H1 (cell line): ENCODE measurements around the gene DHH. TPM values are rescaled to one million over a fixed set of nuclear protein-coding genes. Genes with fewer than 3 reads are reported as not detected.

Source experiments
- CTCF ChIA-PET: fragments of 300-600 bp; sonication (Branson Sonifier 250); formaldehyde crosslinking; loops from one replicate; lab custom pipeline; 2021; ENCODE audit not compliant: partially characterized antibody; lab: Charles Lee
- POLR2A ChIA-PET: fragments of 300-600 bp; sonication (Branson Sonifier 250); formaldehyde crosslinking; loops from one replicate; lab custom pipeline; 2021; ENCODE audit warnings: inconsistent platforms; ENCODE audit not compliant: partially characterized antibody; lab: Charles Lee
- DNase-seq, 2 experiments: peaks; one replicate each; pipeline versions ENCODE4 v3.0.0 to v3.0.0-alpha.2; 2010 to 2022; ENCODE audit warnings: low spot score in 2 of 2, low read depth in 1 of 2, mixed read lengths in 1 of 2
- FAIRE-seq: peaks from 2 replicates; lab custom pipeline; 2011; peaks lifted over from hg19 to GRCh38; lab: Jason Lieb, UNC
- H2AFZ ChIP-seq: 2 replicates; pipeline ENCODE4 v1.8.1; 2012; ENCODE audit warnings: low read length, inconsistent platforms
- H2AK5ac ChIP-seq: 2 replicates; pipeline ENCODE4 v1.6.1; 2013; ENCODE audit warnings: low read depth, low read length
- H2BK120ac ChIP-seq: replicated peaks from 2 replicates; pipeline ENCODE3; 2013; ENCODE audit warnings: low read depth, low read length, inconsistent platforms
- H2BK12ac ChIP-seq: 2 replicates; pipeline ENCODE4 v1.6.1; 2013; ENCODE audit warnings: low read depth, low read length
- H2BK15ac ChIP-seq: 2 replicates; pipeline ENCODE4 v1.6.1; 2013; ENCODE audit warnings: low read length
- H2BK20ac ChIP-seq: 2 replicates; pipeline ENCODE4 v1.6.1; 2013; ENCODE audit warnings: low read length
- H2BK5ac ChIP-seq: 2 replicates; pipeline ENCODE4 v1.6.1; 2013; ENCODE audit warnings: low read depth, low read length
- H3K14ac ChIP-seq: 2 replicates; pipeline ENCODE4 v1.6.1; 2013; ENCODE audit warnings: inconsistent platforms; ENCODE audit not compliant: insufficient read length
- H3K18ac ChIP-seq: 2 replicates; pipeline ENCODE4 v1.6.1; 2013; ENCODE audit warnings: low read length; ENCODE audit errors: extremely low read depth
- H3K23ac ChIP-seq: 2 replicates; pipeline ENCODE4 v1.6.1; 2013; ENCODE audit warnings: inconsistent platforms; ENCODE audit not compliant: insufficient read length
- H3K23me2 ChIP-seq: 2 replicates; pipeline ENCODE4 v1.6.1; 2013; ENCODE audit warnings: low read depth, low read length
- H3K27ac ChIP-seq: 2 replicates; pipeline ENCODE4 v1.6.1; 2011; ENCODE audit warnings: low read depth, low read length, inconsistent platforms
- H3K27me3 ChIP-seq, 4 experiments: replicated peaks in 1 of 4; 1 replicate in 1 of 4; 2 replicates in 3 of 4; pipeline versions ENCODE4 v1.6.1 to v1.8.1; 2011 to 2013; ENCODE audit warnings: low read length in 3 of 4, mild to moderate bottlenecking in 3 of 4, inconsistent platforms in 2 of 4, mixed read lengths in 2 of 4, moderate library complexity in 1 of 4; ENCODE audit not compliant: control insufficient read depth in 3 of 4, insufficient read depth in 3 of 4; ENCODE audit errors: extremely low read depth in 1 of 4
- H3K36me3 ChIP-seq, 4 experiments: 2 replicates each; pipeline versions ENCODE4 v1.6.1 to v1.8.1; 2011 to 2013; ENCODE audit warnings: mild to moderate bottlenecking in 4 of 4, low read length in 3 of 4, moderate library complexity in 2 of 4, control low read depth in 1 of 4, inconsistent platforms in 1 of 4; ENCODE audit not compliant: insufficient read depth in 4 of 4, control insufficient read depth in 2 of 4
- H3K4ac ChIP-seq: replicated peaks from 2 replicates; pipeline ENCODE3; 2013; ENCODE audit warnings: low read length, low read depth, mixed read lengths, inconsistent platforms; ENCODE audit not compliant: insufficient read length
- H3K4me1 ChIP-seq, 4 experiments: replicated peaks in 1 of 4; 1 replicate in 1 of 4; 2 replicates in 3 of 4; pipeline versions ENCODE4 v1.6.1 to v1.8.1; 2011 to 2013; ENCODE audit warnings: low read length in 3 of 4, inconsistent platforms in 2 of 4, mixed read lengths in 1 of 4; ENCODE audit not compliant: insufficient read depth in 4 of 4, control insufficient read depth in 3 of 4
- H3K4me2 ChIP-seq, 2 experiments: 2 replicates each; pipeline versions ENCODE4 v1.6.1 to v1.8.1; 2011 to 2013; ENCODE audit warnings: low read depth in 2 of 2, low read length in 2 of 2, control low read depth in 1 of 2, inconsistent platforms in 1 of 2, mild to moderate bottlenecking in 1 of 2; ENCODE audit not compliant: insufficient read depth in 1 of 2
- H3K4me3 ChIP-seq, 4 experiments: fragments of 200-600, 300-600 bp in 1 of 4; sonication (generic), shearing (Covaris generic), sonication (Bioruptor Twin) in 1 of 4; 2 replicates each; pipeline versions ENCODE4 v1.5.1 to v1.8.1; 2011 to 2016; ENCODE audit warnings: low read length in 4 of 4, low read depth in 3 of 4, control low read depth in 2 of 4, inconsistent platforms in 2 of 4, mild to moderate bottlenecking in 2 of 4, mixed read lengths in 1 of 4, moderate library complexity in 1 of 4; ENCODE audit not compliant: insufficient read depth in 2 of 4; ENCODE audit errors: extremely low read depth in 1 of 4
- H3K56ac ChIP-seq: replicated peaks from 2 replicates; pipeline ENCODE3; 2013; ENCODE audit warnings: low read depth, mild to moderate bottlenecking, mixed read lengths, low read length, inconsistent platforms; ENCODE audit not compliant: insufficient read length
- H3K79me1 ChIP-seq: 2 replicates; pipeline ENCODE4 v1.6.1; 2013; ENCODE audit warnings: low read depth, low read length, control low read depth
- H3K79me2 ChIP-seq, 2 experiments: 2 replicates each; pipeline versions ENCODE4 v1.6.1 to v1.8.1; 2012 to 2013; ENCODE audit warnings: low read length in 2 of 2, mild to moderate bottlenecking in 2 of 2, inconsistent platforms in 1 of 2; ENCODE audit not compliant: insufficient read depth in 2 of 2, control insufficient read depth in 1 of 2
- H3K9ac ChIP-seq, 4 experiments: replicated peaks in 1 of 4; 1 replicate in 1 of 4; 2 replicates in 3 of 4; pipeline versions ENCODE4 v1.6.1 to v1.8.1; 2011 to 2013; ENCODE audit warnings: low read depth in 3 of 4, low read length in 3 of 4, control low read depth in 2 of 4, mild to moderate bottlenecking in 2 of 4, moderate library complexity in 2 of 4, inconsistent platforms in 1 of 4; ENCODE audit errors: extremely low read depth in 1 of 4
- H3K9me3 ChIP-seq, 2 experiments: 2 replicates each; pipeline versions ENCODE4 v1.6.1 to v1.8.1; 2012 to 2013; ENCODE audit warnings: mild to moderate bottlenecking in 2 of 2, moderate library complexity in 2 of 2, control low read depth in 1 of 2, inconsistent platforms in 1 of 2, low read depth in 1 of 2, low read length in 1 of 2, mixed read lengths in 1 of 2; ENCODE audit not compliant: insufficient read depth in 2 of 2
- H4K20me1 ChIP-seq, 2 experiments: replicated peaks in 1 of 2; 2 replicates each; pipeline versions ENCODE3 to v1.8.1; 2011 to 2013; ENCODE audit warnings: inconsistent platforms in 2 of 2, low read length in 2 of 2, mild to moderate bottlenecking in 1 of 2; ENCODE audit not compliant: insufficient read depth in 2 of 2, control insufficient read depth in 1 of 2
- H4K5ac ChIP-seq: 2 replicates; pipeline ENCODE4 v1.6.1; 2013; ENCODE audit warnings: low read length, low read depth, mixed read lengths, inconsistent platforms; ENCODE audit not compliant: insufficient read length
- H4K8ac ChIP-seq: 2 replicates; pipeline ENCODE4 v1.8.0; 2013; ENCODE audit warnings: mild to moderate bottlenecking, moderate library complexity, low read length, inconsistent platforms; ENCODE audit not compliant: insufficient read depth; ENCODE audit errors: extremely low read depth
- H4K91ac ChIP-seq: replicated peaks from 2 replicates; pipeline ENCODE3; 2013; ENCODE audit warnings: low read length, mixed read lengths, inconsistent platforms; ENCODE audit not compliant: insufficient read length
- CREB1 ChIP-seq: IDR thresholded peaks from 2 replicates; pipeline ENCODE4 v1.6.1; 2012; ENCODE audit warnings: inconsistent platforms
- EZH2 ChIP-seq: fragments of 200-600 bp; sonication (generic); IDR thresholded peaks from 2 replicates; pipeline ENCODE4 v1.7.1; 2012; ENCODE audit warnings: low read depth, mild to moderate bottlenecking, moderate library complexity, low read length, inconsistent platforms; ENCODE audit not compliant: severe bottlenecking
- FOSL1 ChIP-seq: IDR thresholded peaks from 2 replicates; pipeline ENCODE4 v1.6.1; 2011; ENCODE audit warnings: mild to moderate bottlenecking, low read depth, low read length, moderate library complexity; ENCODE audit not compliant: insufficient read depth
- HDAC2 ChIP-seq, 2 experiments: fragments of 300-600 bp in 1 of 2; sonication (generic) in 1 of 2; IDR thresholded peaks; 2 replicates each; pipeline ENCODE4 v1.6.1; 2011 to 2012; ENCODE audit warnings: low read depth in 2 of 2, low read length in 2 of 2, mild to moderate bottlenecking in 2 of 2, moderate library complexity in 2 of 2, borderline replicate concordance in 1 of 2, inconsistent platforms in 1 of 2
- KDM4A ChIP-seq: IDR thresholded peaks from one replicate; pipeline ENCODE4 v1.7.1; 2012; ENCODE audit warnings: low read depth, mild to moderate bottlenecking, moderate library complexity, low read length, inconsistent platforms; ENCODE audit not compliant: severe bottlenecking
- SUZ12 ChIP-seq: fragments of 200-600 bp; sonication (generic); IDR thresholded peaks from 2 replicates; pipeline ENCODE4 v1.6.1; 2012; ENCODE audit warnings: mild to moderate bottlenecking, inconsistent platforms, low read length, moderate library complexity, mixed read lengths
- YY1 ChIP-seq: IDR thresholded peaks from 2 replicates; pipeline ENCODE4 v1.6.1; 2011; ENCODE audit warnings: low read depth, mild to moderate bottlenecking, low read length
- WGBS, 2 experiments: shearing (Covaris generic) in 1 of 2; methylation state at CpG; one replicate each; pipeline versions ENCODE4 v1.1.6 to v1.1.7; 2013 to 2015; ENCODE audit warnings: low lambda C conversion rate in 2 of 2, mixed read lengths in 2 of 2, inconsistent platforms in 1 of 2, low coverage in 1 of 2, missing lambda C conversion rate in 1 of 2; ENCODE audit not compliant: insufficient replicate concordance in 2 of 2, insufficient coverage in 1 of 2, insufficient read length in 1 of 2; ENCODE audit errors: extremely low coverage in 1 of 2, missing lambda C conversion rate in 1 of 2; 5-methylcytosine and 5-hydroxymethylcytosine counted together
- long read RNA-seq, 2 experiments: library from RNA in 1 of 2; library from capped mRNA in 1 of 2; stranded (forward); transcript quantifications; one replicate each; pipeline ENCODE4 v2.0.0, GENCODE V29; 2021; ENCODE audit warnings: inconsistent platforms in 1 of 2
- polyA minus RNA-seq, 3 experiments: library from RNA; depleted of rRNA, polyadenylated mRNA; stranded (reverse); fragments of >200 nt; gene quantifications; 1 replicate in 2 of 3; 2 replicates in 1 of 3; pipeline ENCODE4 v1.2.3, GENCODE V29; 2011
- polyA plus RNA-seq, 7 experiments: library from polyadenylated mRNA; depleted of rRNA in 3 of 7; stranded (reverse) in 5 of 7; unstranded in 2 of 7; fragments of >200 nt in 5 of 7; fragments of 200-250 nt in 2 of 7; gene quantifications; 1 replicate in 5 of 7; 2 replicates in 1 of 7; 4 replicates in 1 of 7; pipeline versions ENCODE4 v1.2.1 to v1.2.3, GENCODE V29; 2011 to 2013; ENCODE audit warnings: missing spikeins in 2 of 7, mixed read lengths in 2 of 7
- total RNA-seq: library from RNA; stranded (reverse); fragmentation: NEBNext Ultra II Directional; extraction: Animal tissue kit (Norgen Biotek cat#: 25700); gene quantifications from 2 replicates; pipeline ENCODE4 v1.2.1, GENCODE V29; 2021

Gene DHH
- 0.11 and 0.13 TPM in 2 replicates for total RNA-seq
- 0.03 and 0.09 TPM in 2 replicates for polyA plus RNA-seq (2011; rRNA removed)
- 0.03 TPM for polyA plus RNA-seq (2011; cell fraction: cytosol; rRNA removed)
- polyA plus RNA-seq (2011; cell fraction: nucleus; rRNA removed) = 0.16 TPM
- polyA plus RNA-seq (2012, experiment 1 of 2) = 0.04 to 0.09 TPM (median 0.05 TPM) in 4 replicates
- not detected for polyA plus RNA-seq (2012, experiment 2 of 2)
- polyA plus RNA-seq (2013, experiment 1 of 2) = 0.04 TPM
- polyA plus RNA-seq (2013, experiment 2 of 2) = 0.06 TPM
- polyA minus RNA-seq (2011; rRNA and poly(A)+ RNA removed) = not detected in 2 replicates
- polyA minus RNA-seq (2011; cell fraction: cytosol; rRNA and poly(A)+ RNA removed) = not detected
- polyA minus RNA-seq (2011; cell fraction: nucleus; rRNA and poly(A)+ RNA removed) = not detected
- long read RNA-seq, experiment 1 = 0 reads
- long read RNA-seq, experiment 2 = 0 reads

DNA sequence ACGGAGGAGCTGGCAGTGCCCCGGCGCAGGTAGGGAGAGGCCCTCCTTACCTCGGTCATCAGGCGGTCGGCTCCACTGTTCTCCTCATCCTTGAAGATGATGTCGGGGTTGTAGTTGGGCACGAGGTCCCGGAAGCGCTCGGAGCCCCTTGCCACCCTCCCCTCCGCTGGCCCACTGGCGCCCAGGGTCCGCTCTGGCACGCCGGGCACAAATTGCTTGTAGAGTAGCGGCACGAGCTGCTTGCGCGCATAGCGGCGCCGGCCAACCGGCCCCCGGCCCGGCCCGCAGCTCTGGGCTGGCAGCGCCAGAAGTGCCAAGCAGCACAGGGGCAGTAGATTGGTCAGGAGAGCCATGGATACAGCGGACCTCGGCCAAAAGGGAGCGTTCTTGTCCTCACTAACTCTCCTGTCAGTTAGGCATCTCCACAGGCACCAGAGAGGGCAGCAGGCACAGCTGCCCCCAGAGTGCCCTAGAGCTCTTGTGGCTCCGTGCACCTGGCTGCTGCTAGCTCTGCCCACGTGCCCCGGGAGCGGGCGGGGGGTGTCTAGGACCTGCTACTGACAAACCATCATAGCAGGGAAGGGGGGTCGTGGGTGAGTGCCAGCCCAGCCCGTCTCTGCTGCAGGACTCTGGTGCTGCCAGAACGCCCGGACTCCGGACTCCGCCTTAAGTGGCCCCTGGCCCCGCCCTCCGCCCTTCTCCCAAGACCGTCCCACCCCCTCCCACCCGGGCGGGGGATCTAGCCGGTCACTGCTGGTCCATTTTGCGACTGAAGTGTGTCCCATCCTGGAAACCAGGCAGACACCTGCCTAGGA, at the start of gene DHH:
TSS of gene DHH (minus strand) at position 642 of the 815 bp plus-strand sequence. CDS start at position 353, 289 bp downstream.
- peak in 1 of 2 experiments; percentile 82 for DNase-seq

More for the DNA sequence above, at the start of gene DHH:
- Histone ChIP-seq H3K27ac (no peak within 1 kb of the TSS), H2AK5ac (no peak within 1 kb of the TSS), H3K18ac (no peak within 1 kb of the TSS), H3K4me3 (peak within 1 kb of the TSS; percentile 25 to 54 (median 40); a peak in 7 of 8 replicates), H4K8ac (no peak within 1 kb of the TSS), H4K91ac (no peak within 1 kb of the TSS), H3K9ac (no peak within 1 kb of the TSS; a peak in 1 of 7 replicates), H3K56ac (no peak within 1 kb of the TSS), H3K27me3 (peaks cover 44 to 61% (median 60%) of the 10 kb centered on the region in 4 experiments), H4K20me1 (peaks cover 2 to 5% of the 10 kb centered on the region in 2 experiments), H2AFZ (no peak within 1 kb of the TSS), H3K4ac (no peak within 1 kb of the TSS), H3K9me3 (no peaks in the 10 kb centered on the region; a peak in 1 of 4 replicates), H3K36me3 (peaks cover 2 to 10% (median 4%) of the 10 kb centered on the region in 4 experiments; a peak in 4 of 8 replicates), H2BK5ac (no peak within 1 kb of the TSS), H3K4me2 (peak within 1 kb of the TSS; percentile 71 to 89), H2BK15ac (no peak within 1 kb of the TSS), H2BK12ac (no peak within 1 kb of the TSS), H3K4me1 (peaks cover 0 to 38% (median 18%) of the 10 kb centered on the region in 4 experiments; a peak in 5 of 7 replicates), H3K79me1 (no peaks in the 10 kb centered on the region), H3K79me2 (no peaks in the 10 kb centered on the region), H2BK120ac (no peak within 1 kb of the TSS), H3K23me2 (peaks cover 10% of the 10 kb centered on the region), H3K23ac (no peak within 1 kb of the TSS), H3K14ac (no peak within 1 kb of the TSS), H4K5ac (no peak within 1 kb of the TSS), H2BK20ac (no peak within 1 kb of the TSS)
- peak; percentile 43 for TF ChIP-seq KDM4A
- TF ChIP-seq HDAC2 (IDR thresholded peaks at IDR 0.05; ENCODE audit: borderline replicate concordance in 1 of 2, low read depth in 2 of 2, low read length in 2 of 2) = no peak
- peak; percentile 81 for TF ChIP-seq SUZ12
- TF ChIP-seq YY1 = 0 out of 2 replicates have a peak, but pooled peaks have one; percentile 25
- peak; percentile 86 for TF ChIP-seq EZH2
- TF ChIP-seq CREB1 = no peak
- no peak for TF ChIP-seq FOSL1
- ChIA-PET CTCF (interaction anchor here (0.6 to 11.2 kb wide), 16 partner anchors 7 to 279 kb away, joined by 3 to 178 read pairs (median 8); partner anchors contain the start of genes LMBR1L and RHEBL1), POLR2A (interaction anchor here (0.8 to 6.4 kb wide), 12 partner anchors 9 to 81 kb away, joined by 3 to 66 read pairs (median 6); partner anchors contain the start of genes KMT2D, LMBR1L, RHEBL1 and TUBA1B)
- WGBS, 2 experiments = 10% methylated on average over 44 of the region's 49 CpGs; no CpG with 5 or more reads in 1 of the 2 experiments
- FAIRE-seq = no peak
